GM21717 (cell line): ENCODE data around the gene LRCOL1.

Source experiments
- ATAC-seq: cut with Tn5 transposase; IDR thresholded peaks from one replicate; pipeline ENCODE4 v1.9.1; 2021; ENCODE audit warnings: mild to moderate bottlenecking, moderate library complexity; ENCODE audit not compliant: unreplicated experiment

Gene LRCOL1

DNA sequence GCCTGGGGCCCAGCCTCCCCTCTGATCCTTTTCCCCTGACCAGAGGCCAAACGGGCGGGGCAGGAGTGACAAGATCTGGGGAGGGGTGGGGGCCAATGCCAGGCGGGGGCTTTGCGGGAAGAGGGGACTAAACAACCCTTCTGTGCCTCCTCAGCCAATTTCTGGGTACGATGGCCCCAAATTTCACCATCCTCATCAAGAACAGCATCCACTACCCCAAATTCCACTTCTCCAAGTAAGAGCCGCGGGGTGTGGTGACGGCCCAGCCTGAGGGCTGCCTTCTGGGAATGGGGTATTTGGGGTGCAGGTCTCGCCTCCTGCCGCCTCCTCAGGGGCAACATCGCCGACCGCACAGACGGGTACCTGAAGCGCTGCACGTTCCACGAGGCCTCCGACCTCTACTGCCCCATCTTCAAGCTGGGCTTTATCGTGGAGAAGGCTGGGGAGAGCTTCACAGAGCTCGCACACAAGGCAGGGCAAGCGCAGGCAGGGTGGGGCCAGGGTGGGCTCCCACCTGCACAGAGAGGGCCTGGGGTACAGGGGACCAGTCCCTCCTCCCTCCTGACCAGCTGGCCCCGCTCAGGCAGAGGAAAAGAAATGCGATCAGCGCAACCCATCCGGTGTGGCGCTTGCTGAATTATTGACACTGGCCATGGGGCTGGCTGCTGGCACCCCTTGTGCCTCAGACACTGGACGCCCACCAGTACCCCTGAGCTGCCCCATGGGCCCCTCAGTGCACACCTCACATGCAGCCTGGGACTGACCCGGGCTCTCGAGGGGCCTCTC lies 9.9 kb upstream of the LRCOL1 start:
- ATAC-seq = no peak

DNA sequence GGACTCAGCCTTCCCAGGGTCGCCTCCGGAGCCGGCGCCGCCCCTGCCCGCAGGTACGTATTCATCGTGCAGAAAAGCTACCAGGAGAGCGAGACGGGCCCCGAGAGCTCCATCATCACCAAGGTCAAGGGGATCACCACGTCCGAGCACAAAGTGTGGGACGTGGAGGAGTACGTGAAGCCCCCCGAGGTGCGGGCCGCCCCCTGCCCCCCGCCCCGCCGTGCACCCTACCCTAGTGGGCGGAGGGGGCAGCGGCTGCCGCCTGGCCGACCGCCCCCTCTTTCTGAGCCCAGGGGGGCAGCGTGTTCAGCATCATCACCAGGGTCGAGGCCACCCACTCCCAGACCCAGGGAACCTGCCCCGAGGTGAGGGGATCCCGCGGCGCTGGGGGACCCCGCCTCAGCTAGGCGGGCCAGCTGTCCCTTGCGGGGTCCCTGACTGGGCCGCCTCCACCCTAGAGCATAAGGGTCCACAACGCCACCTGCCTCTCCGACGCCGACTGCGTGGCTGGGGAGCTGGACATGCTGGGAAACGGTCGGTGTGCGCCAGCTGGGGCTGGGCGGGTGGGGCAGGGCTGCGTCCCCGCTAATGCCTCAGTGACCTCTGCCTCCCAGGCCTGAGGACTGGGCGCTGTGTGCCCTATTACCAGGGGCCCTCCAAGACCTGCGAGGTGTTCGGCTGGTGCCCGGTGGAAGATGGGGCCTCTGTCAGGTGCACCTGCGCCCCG lies 9.2 kb upstream of the LRCOL1 start:
- ATAC-seq = no peak

DNA sequence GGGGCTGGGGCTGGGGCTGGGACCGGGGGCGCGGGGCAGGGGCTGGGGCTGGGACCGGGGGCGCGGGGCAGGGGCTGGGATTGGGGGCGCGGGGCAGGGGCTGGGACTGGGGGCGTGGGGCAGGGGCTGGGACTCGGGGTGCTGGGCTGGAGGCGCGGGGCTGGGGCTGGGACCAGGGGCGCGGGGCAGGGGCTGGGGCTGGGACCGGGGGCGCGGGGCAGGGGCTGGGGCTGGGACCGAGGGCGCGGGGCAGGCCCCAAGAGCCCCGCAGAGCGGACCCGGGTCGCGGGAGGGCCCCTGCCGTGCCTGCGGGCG lies 8.6 kb upstream of the LRCOL1 start:
- no peak for ATAC-seq

DNA sequence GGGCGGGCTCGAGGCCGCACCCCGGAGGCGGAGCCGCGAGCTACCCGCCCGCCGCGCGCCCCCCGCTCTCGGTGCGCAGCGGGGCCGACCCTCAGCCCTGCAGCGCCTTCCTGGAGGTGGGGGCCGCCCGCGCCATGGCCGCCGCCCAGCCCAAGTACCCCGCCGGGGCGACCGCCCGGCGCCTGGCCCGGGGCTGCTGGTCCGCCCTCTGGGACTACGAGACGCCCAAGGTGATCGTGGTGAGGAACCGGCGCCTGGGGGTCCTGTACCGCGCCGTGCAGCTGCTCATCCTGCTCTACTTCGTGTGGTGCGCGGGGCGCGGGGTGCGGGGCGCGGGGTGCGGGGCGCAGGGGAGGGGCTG lies 8.3 kb upstream of the LRCOL1 start, which contains the start of gene P2RX2:
P2RX2 (plus strand) TSS at position 94 of the 361 bp plus-strand sequence; CDS start at position 135, 41 bp downstream.
- ATAC-seq = no peak

DNA sequence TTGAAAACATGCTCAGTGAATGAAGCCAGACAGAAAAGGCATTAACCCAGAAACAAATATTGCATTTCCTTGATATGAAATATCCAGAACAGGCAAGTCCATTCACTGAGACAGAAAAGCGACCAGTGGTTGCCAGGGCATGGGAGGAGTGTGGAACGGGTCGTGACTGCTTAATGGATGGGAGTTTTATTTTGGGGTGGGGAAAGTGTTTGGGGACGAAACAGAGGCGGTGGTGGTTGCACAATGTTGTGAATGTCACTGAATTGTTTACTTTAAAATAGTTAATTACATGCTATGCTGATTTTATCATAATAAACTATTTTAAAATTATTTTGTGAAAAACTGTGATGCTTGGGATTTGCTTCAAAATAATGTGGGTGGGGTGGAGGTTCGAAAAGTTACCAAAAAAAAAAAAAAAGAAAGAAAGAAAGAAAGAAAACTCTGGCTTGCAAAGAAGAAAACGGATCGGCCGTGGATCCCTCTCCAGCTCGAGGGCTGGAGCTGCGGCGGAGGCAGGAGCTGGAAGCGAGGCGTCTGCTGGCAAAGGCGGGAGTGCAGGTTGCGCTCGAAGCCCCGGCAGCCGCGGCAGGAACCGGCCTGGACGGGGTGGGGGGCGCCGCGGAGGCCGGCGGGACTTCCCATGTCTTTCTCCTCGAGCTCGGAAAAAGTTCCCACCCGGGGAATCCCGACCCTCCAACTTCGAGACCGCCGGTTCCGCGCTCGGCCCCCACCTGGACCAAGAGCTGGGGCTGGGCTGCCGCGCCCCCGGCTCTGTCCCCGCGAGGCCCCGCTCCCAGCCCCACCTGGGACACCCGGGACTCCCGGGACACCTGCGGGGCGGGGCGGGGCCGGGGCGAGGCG lies 7.7 kb upstream of the LRCOL1 start:
- ATAC-seq = no peak

DNA sequence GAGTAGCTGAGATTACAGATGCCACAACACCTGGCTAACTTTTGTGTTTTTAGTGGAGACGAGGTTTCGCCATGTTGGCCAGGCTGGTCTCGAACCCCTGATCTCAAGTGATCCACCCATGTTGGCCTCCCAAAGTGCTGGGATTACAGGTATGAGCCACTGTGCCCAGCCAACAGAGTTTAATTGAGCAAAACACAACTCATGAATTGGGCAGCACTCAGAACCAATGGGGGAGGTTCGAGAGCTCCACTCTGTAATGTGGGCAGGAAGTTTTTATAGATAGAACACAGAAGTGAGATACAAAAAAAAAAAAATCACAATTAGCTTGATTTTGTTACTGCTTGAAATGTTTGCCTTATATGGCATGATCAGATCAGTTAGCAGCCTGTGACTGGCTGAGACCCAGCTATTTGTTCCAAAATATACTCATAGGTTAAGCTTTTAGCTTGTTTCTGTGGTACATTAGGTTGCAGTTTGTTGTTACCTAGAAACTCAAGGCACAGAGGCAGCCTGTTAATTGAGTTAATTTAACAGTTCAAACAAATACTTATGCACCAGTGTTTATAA lies 6.8 kb upstream of the LRCOL1 start:
- ATAC-seq = no peak

DNA sequence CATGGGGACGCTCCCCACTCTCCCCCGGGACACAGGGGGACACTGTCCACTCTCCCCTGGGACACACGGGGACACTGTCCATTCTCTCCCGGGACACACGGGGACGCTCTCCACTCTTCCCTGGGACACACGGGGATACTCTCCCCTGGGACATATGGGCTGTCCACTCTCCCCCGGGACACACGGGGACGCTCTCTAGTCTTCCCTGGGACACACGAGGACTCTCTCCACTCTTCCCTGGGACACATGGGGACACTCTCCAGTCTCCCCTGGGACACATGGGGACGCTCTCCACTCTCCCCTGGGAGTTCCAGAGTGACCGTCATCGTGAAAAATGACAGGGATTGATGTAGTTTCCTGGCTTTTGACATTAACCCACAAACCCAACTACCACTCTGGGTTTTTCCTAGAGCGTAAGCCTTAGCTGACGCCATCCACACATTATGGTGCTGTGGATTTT lies 5.2 kb upstream of the LRCOL1 start:
- no peak for ATAC-seq

DNA sequence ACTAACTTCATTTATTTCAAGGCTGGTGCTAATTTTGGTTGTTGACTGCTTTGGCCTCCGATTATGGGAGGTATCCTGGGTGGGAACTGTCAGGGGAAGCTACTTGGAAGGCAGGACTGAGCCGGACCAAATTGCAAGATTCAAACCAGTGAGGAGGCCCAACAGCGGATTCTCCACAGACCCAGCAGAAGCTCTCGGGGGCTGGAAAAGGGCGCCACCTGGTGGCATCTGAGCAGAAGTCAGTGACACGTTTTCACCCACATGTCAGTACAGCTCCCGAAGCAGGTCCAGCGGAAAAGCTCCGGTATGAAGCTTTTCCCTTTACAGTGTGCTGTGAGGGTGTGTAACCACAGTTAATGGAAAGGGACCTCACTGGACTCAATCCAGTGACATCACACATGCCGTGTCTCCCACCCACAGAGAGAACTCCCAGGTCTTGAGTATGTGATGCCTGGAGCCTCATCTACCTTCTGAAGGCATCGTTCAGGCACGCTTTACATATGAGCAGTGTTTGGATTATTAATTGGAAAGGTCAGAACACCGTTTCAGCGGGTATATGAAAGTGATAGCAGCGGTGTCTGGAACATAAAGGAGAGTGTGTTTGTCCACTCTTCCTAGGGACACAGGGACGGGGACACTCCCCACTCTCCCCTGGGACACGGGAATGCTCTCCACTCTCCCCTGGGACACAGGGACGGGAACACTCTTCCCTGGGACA lies 4.6 kb upstream of the LRCOL1 start:
- ATAC-seq = no peak

DNA sequence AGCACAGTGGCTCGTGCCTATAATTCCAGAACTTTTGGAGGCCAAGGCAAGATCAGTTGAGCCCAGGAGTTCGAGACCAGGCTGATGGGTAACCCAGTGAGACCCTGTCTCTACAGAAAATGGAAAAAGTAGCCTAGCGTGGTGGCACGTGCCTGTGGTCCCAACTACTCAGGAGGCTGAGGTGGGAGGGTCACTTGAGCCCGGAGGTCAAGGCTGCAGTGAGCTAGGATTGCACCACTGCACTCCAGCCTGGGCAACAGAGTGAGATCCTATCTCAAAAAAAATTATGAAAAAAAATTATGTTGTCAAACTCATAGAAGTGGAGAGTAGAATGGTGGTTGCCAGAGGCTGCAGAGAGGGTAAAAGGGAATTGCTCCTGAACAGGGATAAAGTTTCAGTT lies 3.6 kb upstream of the LRCOL1 start:
- ATAC-seq = no peak

DNA sequence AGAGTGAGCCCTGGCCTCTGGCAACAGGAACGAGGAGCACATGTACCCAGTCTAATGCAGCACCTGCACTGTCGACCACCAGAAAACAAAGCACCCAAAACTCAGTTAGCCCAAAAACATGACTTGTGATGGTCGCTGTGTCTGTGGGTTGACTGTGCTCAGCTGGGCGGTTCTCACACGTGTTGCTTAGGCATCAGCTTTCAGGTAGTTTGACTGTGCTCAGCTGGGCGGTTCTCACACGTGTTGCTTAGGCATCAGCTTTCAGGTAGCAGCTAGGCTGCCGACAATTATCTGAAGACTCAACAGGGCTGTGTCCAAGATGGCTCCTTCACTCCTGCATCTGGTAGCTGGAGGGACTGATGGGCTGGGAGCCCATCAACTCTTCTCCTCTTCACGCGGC lies 1.2 kb upstream of the LRCOL1 start:
- no peak for ATAC-seq

DNA sequence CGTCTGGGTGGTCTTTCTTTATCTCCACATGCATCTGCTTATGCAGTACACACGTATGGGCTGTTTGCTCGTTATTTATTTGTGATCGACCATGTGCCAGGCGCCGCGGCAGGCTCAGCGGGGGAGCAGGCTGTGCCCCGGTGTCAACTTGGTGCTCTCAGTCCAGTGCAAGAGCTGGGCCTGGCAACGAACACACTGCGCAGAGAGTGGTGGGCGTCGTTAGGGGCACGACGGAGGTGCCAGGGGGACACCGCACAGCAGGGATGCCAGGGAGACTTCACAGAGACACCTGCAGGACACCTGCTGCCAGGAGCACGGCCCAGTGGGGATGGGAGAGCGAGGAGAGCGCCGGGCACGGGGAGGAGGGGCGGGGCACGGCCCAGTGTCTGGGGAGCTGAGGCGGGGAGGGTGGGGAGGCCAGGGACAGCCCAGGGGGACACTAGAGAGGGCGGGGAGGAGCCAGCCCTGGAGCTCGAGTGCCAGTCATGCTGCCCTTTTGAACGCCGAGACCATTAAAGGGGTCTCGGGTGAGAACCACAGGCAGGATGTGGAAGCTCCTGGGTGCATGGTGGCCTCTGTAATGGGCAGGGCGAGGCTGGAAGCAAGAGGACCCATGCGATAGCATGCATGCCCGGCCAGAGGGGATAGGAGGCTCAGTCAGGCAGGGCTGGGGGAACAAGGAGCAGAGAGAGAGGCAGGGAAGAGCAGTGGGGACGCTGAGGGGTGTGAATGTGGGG lies 652 bp upstream of the LRCOL1 start:
- ATAC-seq = no peak

DNA sequence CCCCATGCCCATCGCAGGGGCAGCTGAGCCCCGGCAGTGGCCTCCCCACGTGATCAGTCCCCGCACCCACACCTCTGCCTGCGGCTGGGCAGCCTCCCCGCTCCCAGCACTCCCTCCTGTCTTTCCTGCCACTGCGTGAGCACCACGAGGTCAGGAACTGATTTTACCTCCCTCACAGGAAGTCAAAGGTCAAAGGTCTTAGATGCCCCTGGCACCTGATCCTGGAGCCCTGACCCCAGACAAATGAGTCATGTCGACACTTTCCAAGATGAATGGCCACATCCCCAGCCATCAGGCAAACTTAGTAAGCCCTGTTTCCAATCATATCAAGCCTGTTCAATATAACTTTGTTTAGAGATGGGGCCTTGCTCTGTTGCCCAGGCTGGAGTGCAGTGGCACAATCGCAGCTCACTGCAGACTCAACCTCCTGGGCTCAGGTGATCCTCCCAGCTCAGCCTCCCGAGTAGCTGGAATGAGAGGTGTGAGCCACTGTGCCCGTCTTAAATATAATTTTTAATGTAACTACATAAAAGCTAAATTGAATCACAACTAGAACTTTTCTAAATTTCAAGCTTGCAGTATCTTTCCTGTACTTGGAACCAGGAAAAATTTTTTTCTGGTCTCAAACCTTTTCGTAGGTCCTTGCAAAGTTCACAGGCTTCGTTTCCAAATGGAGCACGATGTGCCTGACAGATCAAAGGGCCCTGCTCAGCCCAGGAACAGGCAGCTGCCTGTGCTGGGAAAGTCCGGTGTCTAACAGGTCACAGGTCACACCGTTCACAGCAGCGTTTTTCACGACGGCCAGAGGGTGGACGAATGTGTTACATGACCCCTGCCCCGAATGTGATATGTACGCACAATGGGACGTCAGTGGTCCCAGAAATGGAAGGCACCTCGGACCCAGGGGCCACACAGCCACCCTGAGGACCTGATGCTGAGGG lies 1.9 kb downstream of the LRCOL1 start:
- ATAC-seq = no peak

DNA sequence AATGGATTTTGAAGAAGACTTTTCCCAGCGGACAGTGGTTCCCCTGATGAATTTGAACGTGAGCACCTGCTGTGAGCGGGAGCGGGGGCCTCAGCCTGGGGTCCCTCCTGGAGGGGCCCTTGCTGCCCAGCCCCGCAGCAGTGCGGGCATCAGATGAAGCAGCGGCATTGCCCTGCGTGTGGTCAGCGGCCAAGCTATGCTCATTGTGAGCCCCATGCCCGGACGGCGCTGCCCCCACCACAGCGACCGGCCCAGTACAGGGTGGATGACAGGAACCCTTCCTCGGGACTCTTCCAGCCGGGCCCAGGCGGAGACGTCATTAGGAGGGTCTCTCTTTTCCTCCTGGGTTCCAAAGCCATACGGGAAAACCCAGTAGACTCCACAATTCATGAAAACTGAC lies 3.5 kb downstream of the LRCOL1 start:
- ATAC-seq = no peak

DNA sequence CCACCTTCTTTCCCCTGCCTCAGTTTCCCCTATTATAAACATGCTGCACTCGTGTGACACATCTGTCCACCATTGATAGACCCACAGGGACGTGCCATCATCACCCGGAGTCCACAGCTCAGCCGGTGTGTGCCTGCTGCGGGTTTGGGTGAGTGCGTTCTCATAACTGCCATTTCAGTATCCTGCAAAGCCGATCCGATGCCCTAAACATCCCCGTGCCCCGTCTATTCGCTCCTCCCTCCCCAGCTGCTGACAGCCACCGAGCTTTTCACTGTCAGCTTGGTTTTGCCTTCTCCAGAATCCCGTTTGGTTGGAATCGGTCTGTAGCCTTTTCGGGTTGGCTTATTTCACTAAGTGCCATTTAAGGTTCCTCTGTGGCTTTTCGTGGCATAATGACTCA lies 3.9 kb downstream of the LRCOL1 start:
- no peak for ATAC-seq

DNA sequence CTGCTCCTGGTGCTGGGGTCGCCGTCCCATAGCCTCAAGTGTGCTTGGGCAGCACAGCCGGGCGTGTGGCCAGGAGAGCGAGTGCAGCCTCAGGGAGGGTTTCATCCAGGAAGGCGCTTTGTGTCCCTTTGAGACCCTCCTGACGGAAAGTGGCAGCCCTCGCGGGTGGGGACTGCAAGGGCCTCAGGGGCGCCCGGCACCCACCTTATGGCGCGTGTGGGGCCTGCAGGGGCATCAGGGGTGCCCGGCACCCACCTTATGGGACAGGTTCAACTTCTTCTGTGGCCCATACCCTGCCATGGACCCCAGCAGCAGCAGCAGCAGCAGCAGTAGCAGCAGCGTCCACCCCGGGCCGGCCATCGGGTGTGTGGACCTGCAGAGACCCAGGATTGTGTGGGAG lies 4.5 kb downstream of the LRCOL1 start:
- no peak for ATAC-seq

DNA sequence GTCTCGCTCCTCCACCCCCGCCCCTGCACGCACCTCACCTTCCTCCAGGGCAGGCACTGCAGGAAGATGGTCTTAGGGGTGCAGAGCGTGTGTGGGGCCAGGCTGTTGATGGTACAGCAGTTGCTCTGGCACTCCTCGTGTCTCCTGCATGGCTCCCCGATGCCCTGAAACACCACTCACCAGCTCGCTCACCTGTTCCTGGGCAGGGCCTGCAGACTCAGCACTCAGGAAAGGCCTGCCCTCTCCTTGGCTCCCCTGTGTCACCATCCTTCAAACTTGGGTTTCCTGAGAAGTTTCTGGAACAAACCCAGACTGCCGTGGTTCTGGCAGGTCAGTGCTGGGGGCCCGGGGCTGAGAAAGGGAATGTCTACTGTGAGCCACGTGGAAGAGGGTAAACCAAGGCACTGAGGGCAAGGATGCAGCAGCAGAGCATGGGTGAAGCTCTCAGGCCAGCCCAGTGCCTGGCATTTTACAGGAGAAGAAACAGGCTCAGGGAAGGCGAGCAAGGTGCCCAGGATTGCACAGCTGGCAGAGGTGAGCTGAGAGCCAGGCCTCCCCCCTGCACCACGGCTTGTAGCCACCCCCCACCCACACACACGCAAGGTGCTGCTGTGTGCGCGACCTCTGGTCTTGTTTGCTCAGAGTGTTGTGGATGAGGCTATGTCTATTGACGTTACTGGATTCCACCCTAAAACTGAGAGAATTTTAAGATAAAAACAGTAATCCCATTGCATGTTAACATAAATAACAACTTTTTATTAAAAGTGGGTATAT lies 5.5 kb downstream of the LRCOL1 start:
- ATAC-seq = no peak

DNA sequence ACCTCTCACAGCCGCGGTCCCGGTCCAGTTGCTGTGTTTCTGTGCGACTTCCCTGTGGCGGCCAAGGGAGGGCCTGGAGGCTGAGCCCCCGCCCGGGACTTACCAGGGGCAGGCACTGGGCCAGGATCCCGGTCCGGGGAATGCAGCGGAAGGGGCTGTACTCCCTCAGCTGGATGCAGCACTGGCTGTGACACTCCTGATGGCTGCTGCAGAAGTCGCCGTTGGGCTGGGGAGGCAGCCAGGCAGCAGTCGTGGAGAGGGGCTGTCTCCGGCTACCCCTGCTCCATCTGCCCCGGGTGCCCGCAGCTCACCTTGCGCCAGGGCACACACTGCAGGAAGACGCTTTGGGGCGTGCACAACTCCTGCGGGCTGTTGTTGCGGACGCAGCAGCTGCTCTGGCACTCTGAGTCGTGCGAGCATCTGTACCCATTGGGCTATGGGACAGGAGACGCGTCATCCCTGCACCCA lies 6.2 kb downstream of the LRCOL1 start:
- no peak for ATAC-seq
